ENCODE data around the gene SLC30A7. TPM values are rescaled to one million over a fixed set of nuclear protein-coding genes. Genes with fewer than 3 reads are reported as not detected.
"Not testable (repeated sequence)": the region's sequence is repeated elsewhere in the genome, so short reads cannot be mapped to it uniquely, and the experiment has no call there.

SLC30A7 gene
- total RNA-seq, 1 donor from 2014 or later, result 22.2 TPM

GRCh38 chr1:100930494-100930893 lies 34.6 kb downstream of the SLC30A7 start:
- no peaks in the 10 kb centered on the region for H3K27me3 Mint-ChIP-seq (ENCODE audit: insufficient read depth, low read depth)
- H3K4me1 Mint-ChIP-seq, result no peaks in the 10 kb centered on the region
- H3K4me3 Mint-ChIP-seq, result no peak overlapping the region
- Histone ChIP-seq H2AFZ (replicated peaks) (no peak overlapping the region), H4K20me1 (ENCODE audit: low read depth) (no peaks in the 10 kb centered on the region), H3K27me3 (no peaks in the 10 kb centered on the region), H3K27ac (no peak overlapping the region), H3K4me2 (no peak overlapping the region), H3K4me1 (no peaks in the 10 kb centered on the region), H3K4me3 (no peak overlapping the region), H3F3A (ENCODE audit: low read depth) (no peaks in the 10 kb centered on the region), H3K79me2 (ENCODE audit: low read depth) (no peaks in the 10 kb centered on the region), H3K9me3 (ENCODE audit: low read depth) (no peaks in the 10 kb centered on the region), H3K9ac (no peak overlapping the region), H3K36me3 (peaks cover 7% of the 10 kb centered on the region)
- H3K36me3 Mint-ChIP-seq, result peaks cover 18% of the 10 kb centered on the region
- DNase-seq (ENCODE audit: low spot score), result no peak
- H3K27ac Mint-ChIP-seq, result no peak overlapping the region
- peaks cover under 1% of the 10 kb centered on the region for H3K9me3 Mint-ChIP-seq
- no peak for TF ChIP-seq EZH2 (IDR thresholded peaks at IDR 0.05)

DNA sequence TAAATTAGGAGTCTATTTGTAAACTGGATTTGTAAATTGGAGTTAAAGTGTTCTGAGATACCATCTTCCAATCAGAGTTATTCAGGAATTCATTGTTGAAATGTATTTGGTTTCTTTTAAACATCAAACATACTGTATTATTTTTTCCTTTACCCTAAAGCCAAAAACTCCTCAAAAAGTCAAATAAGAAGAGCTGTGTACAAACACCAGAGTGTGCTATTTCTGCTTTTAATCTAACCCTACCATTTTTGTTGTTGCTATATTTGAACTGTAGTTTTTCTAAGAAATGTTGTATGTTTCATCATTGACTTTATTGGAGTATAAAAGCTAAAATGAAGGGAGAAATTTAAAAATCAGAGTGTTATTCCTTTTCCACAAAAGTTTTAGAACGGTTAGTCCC lies 35.8 kb downstream of the SLC30A7 start:
- Histone ChIP-seq H3K36me3 (peaks cover 11% of the 10 kb centered on the region), H4K20me1 (ENCODE audit: low read depth) (no peaks in the 10 kb centered on the region), H3K4me3 (no peak overlapping the region), H3K27ac (no peak overlapping the region), H2AFZ (replicated peaks) (no peak overlapping the region), H3K27me3 (no peaks in the 10 kb centered on the region), H3K4me2 (no peak overlapping the region), H3K9ac (no peak overlapping the region), H3K4me1 (no peaks in the 10 kb centered on the region), H3F3A (ENCODE audit: low read depth) (no peaks in the 10 kb centered on the region), H3K79me2 (ENCODE audit: low read depth) (no peaks in the 10 kb centered on the region), H3K9me3 (ENCODE audit: low read depth) (no peaks in the 10 kb centered on the region)
- Mint-ChIP-seq H3K27ac (no peak overlapping the region), H3K36me3 (peaks cover 21% of the 10 kb centered on the region), H3K27me3 (ENCODE audit: insufficient read depth, low read depth) (no peaks in the 10 kb centered on the region), H3K9me3 (no peaks in the 10 kb centered on the region), H3K4me3 (no peak overlapping the region), H3K4me1 (no peaks in the 10 kb centered on the region)
- DNase-seq (ENCODE audit: low spot score), result no peak
- no peak for TF ChIP-seq EZH2 (IDR thresholded peaks at IDR 0.05)
- TF ChIP-seq, protein P1, sequence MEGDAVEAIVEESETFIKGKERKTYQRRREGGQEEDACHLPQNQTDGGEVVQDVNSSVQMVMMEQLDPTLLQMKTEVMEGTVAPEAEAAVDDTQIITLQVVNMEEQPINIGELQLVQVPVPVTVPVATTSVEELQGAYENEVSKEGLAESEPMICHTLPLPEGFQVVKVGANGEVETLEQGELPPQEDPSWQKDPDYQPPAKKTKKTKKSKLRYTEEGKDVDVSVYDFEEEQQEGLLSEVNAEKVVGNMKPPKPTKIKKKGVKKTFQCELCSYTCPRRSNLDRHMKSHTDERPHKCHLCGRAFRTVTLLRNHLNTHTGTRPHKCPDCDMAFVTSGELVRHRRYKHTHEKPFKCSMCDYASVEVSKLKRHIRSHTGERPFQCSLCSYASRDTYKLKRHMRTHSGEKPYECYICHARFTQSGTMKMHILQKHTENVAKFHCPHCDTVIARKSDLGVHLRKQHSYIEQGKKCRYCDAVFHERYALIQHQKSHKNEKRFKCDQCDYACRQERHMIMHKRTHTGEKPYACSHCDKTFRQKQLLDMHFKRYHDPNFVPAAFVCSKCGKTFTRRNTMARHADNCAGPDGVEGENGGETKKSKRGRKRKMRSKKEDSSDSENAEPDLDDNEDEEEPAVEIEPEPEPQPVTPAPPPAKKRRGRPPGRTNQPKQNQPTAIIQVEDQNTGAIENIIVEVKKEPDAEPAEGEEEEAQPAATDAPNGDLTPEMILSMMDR (IDR thresholded peaks at IDR 0.05), result no peak
- no peak for TF ChIP-seq EZH2phosphoT487 (IDR thresholded peaks at IDR 0.05)

GRCh38 chr1:100933555-100933954 lies 37.7 kb downstream of the SLC30A7 start:
- not testable (repeated sequence) for H3K9me3 Mint-ChIP-seq; H3K4me3 ChIP-seq; H3K4me3 Mint-ChIP-seq; H4K20me1 ChIP-seq (ENCODE audit: low read depth); H3K79me2 ChIP-seq (ENCODE audit: low read depth); H3K27me3 ChIP-seq; H3K4me1 ChIP-seq; H3K4me2 ChIP-seq; H3K27me3 Mint-ChIP-seq (ENCODE audit: insufficient read depth, low read depth); H3K9ac ChIP-seq; H3K9me3 ChIP-seq (ENCODE audit: low read depth); H3K4me1 Mint-ChIP-seq; H3K27ac Mint-ChIP-seq; DNase-seq (ENCODE audit: low spot score); H2AFZ ChIP-seq (replicated peaks); H3F3A ChIP-seq (ENCODE audit: low read depth); H3K27ac ChIP-seq
- peaks cover 33% of the 10 kb centered on the region for H3K36me3 Mint-ChIP-seq
- peaks cover 26% of the 10 kb centered on the region for H3K36me3 ChIP-seq

GRCh38 chr1:100936194-100936967 lies 40.5 kb downstream of the SLC30A7 start:
- no peak overlapping the region for H2AFZ ChIP-seq (replicated peaks)
- H3K9ac ChIP-seq, result no peak overlapping the region
- no peaks in the 10 kb centered on the region for H3F3A ChIP-seq (ENCODE audit: low read depth)
- H3K79me2 ChIP-seq (ENCODE audit: low read depth), result no peaks in the 10 kb centered on the region
- TF ChIP-seq EZH2phosphoT487 (IDR thresholded peaks at IDR 0.05) (no peak), EZH2 (IDR thresholded peaks at IDR 0.05) (no peak)
- TF ChIP-seq, protein P1 (IDR thresholded peaks at IDR 0.05), result no peak
- no peaks in the 10 kb centered on the region for H3K9me3 ChIP-seq (ENCODE audit: low read depth)
- no peak overlapping the region for H3K27ac ChIP-seq
- Mint-ChIP-seq H3K36me3 (peaks cover 45% of the 10 kb centered on the region), H3K4me1 (no peaks in the 10 kb centered on the region), H3K27ac (no peak overlapping the region), H3K4me3 (no peak overlapping the region), H3K9me3 (peaks cover 4% of the 10 kb centered on the region), H3K27me3 (ENCODE audit: insufficient read depth, low read depth) (peaks cover 2% of the 10 kb centered on the region)
- H3K4me1 ChIP-seq, result no peaks in the 10 kb centered on the region
- no peak overlapping the region for H3K4me2 ChIP-seq
- no peak overlapping the region for H3K4me3 ChIP-seq
- peaks cover 23% of the 10 kb centered on the region for H3K36me3 ChIP-seq
- no peaks in the 10 kb centered on the region for H4K20me1 ChIP-seq (ENCODE audit: low read depth)
- DNase-seq (ENCODE audit: low spot score), result no peak
- H3K27me3 ChIP-seq, result no peaks in the 10 kb centered on the region
